PC-9 (cell line): ENCODE results near the gene PARM1. TPM values are rescaled to one million over a fixed set of nuclear protein-coding genes. Genes with fewer than 3 reads are reported as not detected.

ENCODE experiments used
- BruUV-seq: library from RNA; stranded (reverse); fragments of 400-500 nt; replicated peaks from 2 replicates; lab custom pipeline; 2021; lab: Mats Ljungman, UMichigan
- CTCF ChIA-PET: fragments of 300-600 bp; sonication (Branson Sonifier 250); formaldehyde crosslinking; loops from one replicate; lab custom pipeline; 2022; ENCODE audit warnings: antibody characterized with exemption; lab: Charles Lee
- POLR2A ChIA-PET: fragments of 300-600 bp; sonication (Branson Sonifier 250); formaldehyde crosslinking; loops from one replicate; lab custom pipeline; 2022; ENCODE audit warnings: antibody characterized with exemption; ENCODE audit not compliant: unreplicated experiment; lab: Charles Lee
- DNase-seq, 2 experiments: peaks; one replicate each; pipeline versions ENCODE4 v3.0.0 to v3.0.0-alpha.2; 2015 to 2022; ENCODE audit warnings: mixed read lengths in 1 of 2
- H2AFZ ChIP-seq: fragments of 200-600 bp; sonication (generic); 2 replicates; pipeline ENCODE4 v1.8.1; 2017; ENCODE audit warnings: antibody characterized with exemption
- H3F3A ChIP-seq: fragments of 200-600 bp; sonication (generic); 2 replicates; pipeline ENCODE4 v1.8.1; 2017; ENCODE audit warnings: antibody characterized with exemption, mild to moderate bottlenecking, low read depth; ENCODE audit not compliant: insufficient read depth
- H3K27ac ChIP-seq: fragments of 200-600 bp; sonication (generic); 2 replicates; pipeline ENCODE4 v1.6.1; 2016; ENCODE audit warnings: mixed run types
- H3K27me3 ChIP-seq: fragments of 200-600 bp; sonication (generic); 2 replicates; pipeline ENCODE4 v1.6.1; 2016; ENCODE audit warnings: low read depth, mixed run types; ENCODE audit not compliant: insufficient read depth
- H3K36me3 ChIP-seq: fragments of 200-600 bp; sonication (generic); 2 replicates; pipeline ENCODE4 v1.6.1; 2016; ENCODE audit warnings: low read depth, mixed run types
- H3K4me1 ChIP-seq: fragments of 200-600 bp; sonication (generic); replicated peaks from 2 replicates; pipeline ENCODE4 v1.6.1; 2016; ENCODE audit warnings: mixed run types; ENCODE audit not compliant: insufficient read depth
- H3K4me2 ChIP-seq: fragments of 200-600 bp; sonication (generic); 2 replicates; pipeline ENCODE4 v1.6.1; 2017; ENCODE audit warnings: mixed run types
- H3K4me3 ChIP-seq: fragments of 200-600 bp; sonication (generic); 2 replicates; pipeline ENCODE4 v1.6.1; 2016; ENCODE audit warnings: mixed run types
- H3K79me2 ChIP-seq: fragments of 200-600 bp; sonication (generic); 2 replicates; pipeline ENCODE4 v1.6.1; 2017; ENCODE audit warnings: low read depth, mixed run types
- H3K9me2 ChIP-seq: fragments of 200-600 bp; sonication (generic); 2 replicates; pipeline ENCODE4 v1.8.1; 2017; ENCODE audit warnings: mild to moderate bottlenecking; ENCODE audit not compliant: insufficient read depth
- H3K9me3 ChIP-seq: fragments of 200-600 bp; sonication (generic); 2 replicates; pipeline ENCODE4 v1.8.1; 2016; ENCODE audit warnings: low read depth; ENCODE audit not compliant: insufficient read depth
- H4K20me1 ChIP-seq: fragments of 200-600 bp; sonication (generic); 2 replicates; pipeline ENCODE4 v1.8.1; 2017; ENCODE audit not compliant: insufficient read depth
- EZH2 ChIP-seq: fragments of 200-600 bp; sonication (generic); IDR thresholded peaks from 2 replicates; pipeline ENCODE4 v1.8.0; 2017; ENCODE audit warnings: antibody characterized with exemption, low read depth
- intact Hi-C: fragments of 100-400 bp; cut with micrococcal nuclease; formaldehyde crosslinking; loops from one replicate; pipeline ENCODE4 v1.10.0; 2022; ENCODE audit not compliant: unreplicated experiment
- total RNA-seq: library from RNA; stranded (reverse); gene quantifications from 2 replicates; pipeline ENCODE4 v1.2.3, GENCODE V29; 2021
- TF ChIP-seq, protein P1 (sequence below): fragments of 200-600 bp; sonication (generic); conservative IDR thresholded peaks from 2 replicates; pipeline ENCODE4 v1.6.1; 2017; ENCODE audit warnings: mixed run types, antibody characterized with exemption, mild to moderate bottlenecking, moderate library complexity

Gene PARM1
- total RNA-seq, 1 experiment from 2014 or later = 0.44 TPM

DNA sequence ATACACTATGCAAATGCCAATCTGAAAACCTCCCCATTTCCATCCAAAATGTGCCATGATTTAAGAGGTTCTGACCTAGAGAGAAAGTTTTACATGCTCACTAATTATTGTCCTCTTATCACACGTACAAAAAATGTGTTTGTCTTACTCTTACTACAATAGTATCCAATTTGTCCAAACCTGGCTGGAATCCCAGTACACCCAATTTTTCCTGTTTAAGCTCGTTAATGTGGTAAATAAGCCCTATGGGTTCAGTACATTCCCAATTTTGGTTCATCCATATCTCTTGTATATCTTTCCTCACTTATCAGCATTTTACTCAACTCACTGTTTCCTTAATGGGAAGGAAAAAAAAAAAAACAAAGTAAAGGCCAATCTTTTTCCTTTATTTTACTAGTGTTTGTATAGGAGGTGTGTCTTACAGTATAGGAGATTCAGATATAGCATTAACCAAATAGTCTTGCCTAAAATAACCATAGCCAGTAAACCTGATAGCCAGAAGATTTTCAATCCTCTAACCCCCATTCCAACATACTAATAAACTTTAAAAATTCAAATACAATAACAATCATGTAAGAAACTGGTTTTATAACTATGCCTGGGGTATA lies 109.8 kb downstream of the PARM1 start:
- no peak for TF ChIP-seq EZH2
- TF ChIP-seq, protein P1, sequence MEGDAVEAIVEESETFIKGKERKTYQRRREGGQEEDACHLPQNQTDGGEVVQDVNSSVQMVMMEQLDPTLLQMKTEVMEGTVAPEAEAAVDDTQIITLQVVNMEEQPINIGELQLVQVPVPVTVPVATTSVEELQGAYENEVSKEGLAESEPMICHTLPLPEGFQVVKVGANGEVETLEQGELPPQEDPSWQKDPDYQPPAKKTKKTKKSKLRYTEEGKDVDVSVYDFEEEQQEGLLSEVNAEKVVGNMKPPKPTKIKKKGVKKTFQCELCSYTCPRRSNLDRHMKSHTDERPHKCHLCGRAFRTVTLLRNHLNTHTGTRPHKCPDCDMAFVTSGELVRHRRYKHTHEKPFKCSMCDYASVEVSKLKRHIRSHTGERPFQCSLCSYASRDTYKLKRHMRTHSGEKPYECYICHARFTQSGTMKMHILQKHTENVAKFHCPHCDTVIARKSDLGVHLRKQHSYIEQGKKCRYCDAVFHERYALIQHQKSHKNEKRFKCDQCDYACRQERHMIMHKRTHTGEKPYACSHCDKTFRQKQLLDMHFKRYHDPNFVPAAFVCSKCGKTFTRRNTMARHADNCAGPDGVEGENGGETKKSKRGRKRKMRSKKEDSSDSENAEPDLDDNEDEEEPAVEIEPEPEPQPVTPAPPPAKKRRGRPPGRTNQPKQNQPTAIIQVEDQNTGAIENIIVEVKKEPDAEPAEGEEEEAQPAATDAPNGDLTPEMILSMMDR = no peak
- Histone ChIP-seq H3K9me3 (no peaks in the 10 kb centered on the region), H3K4me3 (no peak overlapping the region), H3F3A (no peaks in the 10 kb centered on the region), H3K79me2 (no peaks in the 10 kb centered on the region), H3K4me2 (no peak overlapping the region), H3K36me3 (no peaks in the 10 kb centered on the region), H3K4me1 (no peaks in the 10 kb centered on the region), H3K9me2 (no peaks in the 10 kb centered on the region), H3K27me3 (no peaks in the 10 kb centered on the region), H3K27ac (no peak overlapping the region), H4K20me1 (no peaks in the 10 kb centered on the region), H2AFZ (no peak overlapping the region)
- CTCF ChIA-PET = no interaction called here
- no peak for DNase-seq
- POLR2A ChIA-PET = no interaction called here
- intact Hi-C loops = no loop called here
- BruUV-seq = no TSS peak

DNA sequence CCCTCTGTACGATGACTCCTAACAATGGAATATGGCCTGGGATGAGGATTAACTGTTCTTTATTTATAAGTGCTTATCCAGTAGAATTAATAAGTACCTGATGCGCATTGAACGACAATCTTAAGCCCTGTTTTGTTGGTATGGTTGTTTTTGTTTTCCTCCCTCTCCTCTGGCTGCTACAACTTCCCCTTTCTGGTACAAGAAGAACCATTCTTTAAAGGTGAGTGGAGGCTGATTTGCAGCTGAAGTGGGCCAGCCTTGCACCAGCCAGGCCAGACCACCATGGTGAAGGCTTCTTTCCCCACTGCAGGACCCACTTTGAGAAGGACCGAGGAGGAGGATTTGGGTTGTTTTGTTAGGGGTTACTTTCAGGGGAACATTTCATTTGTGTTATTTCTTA lies 113.3 kb downstream of the PARM1 start:
- DNase-seq = no peak
- H3K9me3 ChIP-seq = no peaks in the 10 kb centered on the region
- H3K79me2 ChIP-seq = no peaks in the 10 kb centered on the region
- H3F3A ChIP-seq = no peaks in the 10 kb centered on the region
- no peak overlapping the region for H3K4me2 ChIP-seq
- no peaks in the 10 kb centered on the region for H3K27me3 ChIP-seq
- no peaks in the 10 kb centered on the region for H3K36me3 ChIP-seq
- no peaks in the 10 kb centered on the region for H4K20me1 ChIP-seq
- no peak overlapping the region for H2AFZ ChIP-seq
- TF ChIP-seq, protein P1 = no peak
- TF ChIP-seq EZH2 = no peak
- H3K9me2 ChIP-seq = no peaks in the 10 kb centered on the region
- ChIA-PET CTCF (no interaction called here), POLR2A (no interaction called here)
- intact Hi-C loops = no loop called here
- H3K27ac ChIP-seq = no peak overlapping the region
- H3K4me1 ChIP-seq = no peaks in the 10 kb centered on the region
- BruUV-seq = no TSS peak
- H3K4me3 ChIP-seq = no peak overlapping the region

DNA sequence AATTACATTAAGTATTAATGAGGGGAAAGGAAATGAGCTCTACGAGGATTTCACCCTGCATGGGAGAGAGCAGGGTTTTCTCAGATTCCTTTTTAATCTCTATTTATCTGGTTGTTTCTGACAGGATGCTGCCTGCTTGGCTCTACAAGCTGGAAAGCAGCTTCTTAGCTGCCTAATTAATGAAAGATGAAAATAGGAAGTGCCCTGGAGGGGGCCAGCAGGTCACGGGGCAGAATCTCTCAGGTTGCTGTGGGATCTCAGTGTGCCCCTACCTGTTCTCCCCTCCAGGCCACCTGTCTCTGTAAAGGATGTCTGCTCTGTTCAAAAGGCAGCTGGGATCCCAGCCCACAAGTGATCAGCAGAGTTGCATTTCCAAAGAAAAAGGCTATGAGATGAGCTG lies 113.7 kb downstream of the PARM1 start:
- BruUV-seq = no TSS peak
- H3K4me1 ChIP-seq = no peaks in the 10 kb centered on the region
- H3K79me2 ChIP-seq = no peaks in the 10 kb centered on the region
- no peaks in the 10 kb centered on the region for H4K20me1 ChIP-seq
- H3K27ac ChIP-seq = no peak overlapping the region
- no peaks in the 10 kb centered on the region for H3F3A ChIP-seq
- H3K36me3 ChIP-seq = no peaks in the 10 kb centered on the region
- H3K9me3 ChIP-seq = no peaks in the 10 kb centered on the region
- H3K9me2 ChIP-seq = no peaks in the 10 kb centered on the region
- H2AFZ ChIP-seq = no peak overlapping the region
- no peak for DNase-seq
- intact Hi-C loops = no loop called here
- ChIA-PET POLR2A (no interaction called here), CTCF (no interaction called here)
- H3K4me3 ChIP-seq = no peak overlapping the region
- no peak for TF ChIP-seq EZH2
- TF ChIP-seq, protein P1 = no peak
- no peaks in the 10 kb centered on the region for H3K27me3 ChIP-seq
- no peak overlapping the region for H3K4me2 ChIP-seq
